ENCODE data around the gene FREM2.

DNA sequence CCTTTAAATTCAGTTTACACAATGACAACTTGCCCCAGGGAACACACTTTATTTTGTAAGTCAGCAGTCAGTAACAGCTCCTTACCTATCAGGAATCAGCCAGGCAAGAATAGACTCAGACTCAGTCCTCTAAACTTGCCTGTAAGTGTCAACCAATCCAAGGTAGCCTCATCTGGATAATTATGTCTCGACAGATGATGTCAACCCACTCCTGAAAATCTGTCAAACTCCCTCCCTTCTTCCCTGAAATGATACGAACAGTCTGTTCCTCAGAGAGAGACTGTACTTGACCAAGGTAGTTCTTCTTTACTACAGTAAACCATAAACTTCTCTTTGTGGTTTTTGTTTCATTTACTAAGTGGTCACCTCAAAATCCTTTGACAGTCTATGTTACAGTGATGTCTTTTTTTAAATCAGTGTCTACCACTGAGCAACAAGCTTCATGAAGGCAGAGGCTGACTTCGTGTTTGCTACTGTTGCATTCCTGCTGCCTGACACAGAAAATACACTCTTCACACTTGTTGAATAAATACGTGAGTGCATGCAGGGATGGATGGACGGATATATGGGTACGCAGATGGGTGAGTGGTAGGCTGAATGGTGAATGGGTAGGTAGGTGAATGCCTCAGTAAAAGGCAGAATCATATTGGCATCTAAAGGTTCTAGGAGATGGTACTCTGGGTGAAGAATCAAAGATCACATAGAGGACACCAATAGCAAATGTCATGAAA lies 17.5 kb upstream of the FREM2 start:
- TF ChIP-seq, protein P1, sequence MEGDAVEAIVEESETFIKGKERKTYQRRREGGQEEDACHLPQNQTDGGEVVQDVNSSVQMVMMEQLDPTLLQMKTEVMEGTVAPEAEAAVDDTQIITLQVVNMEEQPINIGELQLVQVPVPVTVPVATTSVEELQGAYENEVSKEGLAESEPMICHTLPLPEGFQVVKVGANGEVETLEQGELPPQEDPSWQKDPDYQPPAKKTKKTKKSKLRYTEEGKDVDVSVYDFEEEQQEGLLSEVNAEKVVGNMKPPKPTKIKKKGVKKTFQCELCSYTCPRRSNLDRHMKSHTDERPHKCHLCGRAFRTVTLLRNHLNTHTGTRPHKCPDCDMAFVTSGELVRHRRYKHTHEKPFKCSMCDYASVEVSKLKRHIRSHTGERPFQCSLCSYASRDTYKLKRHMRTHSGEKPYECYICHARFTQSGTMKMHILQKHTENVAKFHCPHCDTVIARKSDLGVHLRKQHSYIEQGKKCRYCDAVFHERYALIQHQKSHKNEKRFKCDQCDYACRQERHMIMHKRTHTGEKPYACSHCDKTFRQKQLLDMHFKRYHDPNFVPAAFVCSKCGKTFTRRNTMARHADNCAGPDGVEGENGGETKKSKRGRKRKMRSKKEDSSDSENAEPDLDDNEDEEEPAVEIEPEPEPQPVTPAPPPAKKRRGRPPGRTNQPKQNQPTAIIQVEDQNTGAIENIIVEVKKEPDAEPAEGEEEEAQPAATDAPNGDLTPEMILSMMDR (IDR thresholded peaks at IDR 0.05; ENCODE audit: insufficient read depth, low read length, poor library complexity, severe bottlenecking), result no peak
- no peak for TF ChIP-seq EZH2phosphoT487 (conservative IDR thresholded peaks at IDR 0.05; ENCODE audit: low read length)
